ENCODE measurements around the gene MPHOSPH9. TPM values are rescaled to one million over a fixed set of nuclear protein-coding genes. Genes with fewer than 3 reads are reported as not detected.

The MPHOSPH9 gene
- total RNA-seq, 1 experiment from 2014 or later, result 40.4 TPM

DNA sequence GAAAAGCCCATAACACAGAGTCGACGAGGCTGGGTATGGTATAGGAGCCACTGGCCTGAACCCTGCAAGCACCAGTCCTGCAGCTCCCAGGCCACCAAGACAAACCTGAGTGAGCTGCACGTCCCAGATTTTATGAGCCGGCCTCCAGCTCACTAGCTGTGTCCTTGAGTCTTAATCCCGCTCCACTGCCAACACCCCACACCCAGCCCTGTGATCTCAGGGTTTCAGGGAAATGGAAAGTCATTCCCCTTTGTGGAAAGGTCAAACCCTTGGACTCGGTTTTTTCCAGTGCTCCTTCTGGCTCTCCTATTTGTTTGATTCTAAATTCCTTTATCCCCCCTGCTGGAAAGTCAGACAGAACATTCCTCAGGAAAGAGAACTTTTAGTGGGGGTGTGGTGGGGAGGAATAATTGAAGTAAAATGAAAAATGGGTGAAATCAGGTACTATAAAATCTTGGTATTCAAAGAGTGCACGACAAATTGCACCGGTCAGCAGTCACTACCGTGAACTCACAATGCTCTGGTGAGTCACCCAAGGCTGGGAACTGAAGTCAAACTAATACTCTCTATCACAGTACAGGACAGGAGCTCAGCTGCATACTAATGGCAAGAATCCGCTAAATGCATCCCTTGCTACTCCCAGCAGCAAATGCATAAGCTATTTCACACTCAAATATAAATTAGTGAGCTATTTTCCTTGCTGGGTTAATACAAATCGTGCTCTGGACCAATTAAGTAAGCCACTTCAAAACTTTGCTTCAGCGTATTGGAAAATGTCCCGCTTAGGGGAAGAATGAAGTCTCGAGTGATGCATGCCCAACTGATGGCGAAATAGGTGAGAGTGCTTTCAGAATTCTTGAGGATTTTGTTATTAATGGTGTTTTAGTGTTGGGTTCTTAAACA lies 91.1 kb downstream of the MPHOSPH9 start:
- BruUV-seq (replicated peaks), result no TSS peak
- DNase-seq (ENCODE audit: unreplicated experiment), result peak; percentile 76
- Mint-ChIP-seq H3K9me3 (ENCODE audit: unreplicated experiment) (no peaks in the 10 kb centered on the region), H3K4me3 (ENCODE audit: unreplicated experiment) (peak overlapping the region; percentile 46), H3K36me3 (ENCODE audit: insufficient read depth, unreplicated experiment) (peaks cover 9% of the 10 kb centered on the region), H3K27ac (ENCODE audit: low read depth, unreplicated experiment) (no peak overlapping the region), H3K27me3 (ENCODE audit: insufficient read depth, unreplicated experiment) (no peaks in the 10 kb centered on the region), H3K4me1 (ENCODE audit: insufficient read depth, unreplicated experiment) (peaks cover 21% of the 10 kb centered on the region)
- TF ChIP-seq, protein P1, sequence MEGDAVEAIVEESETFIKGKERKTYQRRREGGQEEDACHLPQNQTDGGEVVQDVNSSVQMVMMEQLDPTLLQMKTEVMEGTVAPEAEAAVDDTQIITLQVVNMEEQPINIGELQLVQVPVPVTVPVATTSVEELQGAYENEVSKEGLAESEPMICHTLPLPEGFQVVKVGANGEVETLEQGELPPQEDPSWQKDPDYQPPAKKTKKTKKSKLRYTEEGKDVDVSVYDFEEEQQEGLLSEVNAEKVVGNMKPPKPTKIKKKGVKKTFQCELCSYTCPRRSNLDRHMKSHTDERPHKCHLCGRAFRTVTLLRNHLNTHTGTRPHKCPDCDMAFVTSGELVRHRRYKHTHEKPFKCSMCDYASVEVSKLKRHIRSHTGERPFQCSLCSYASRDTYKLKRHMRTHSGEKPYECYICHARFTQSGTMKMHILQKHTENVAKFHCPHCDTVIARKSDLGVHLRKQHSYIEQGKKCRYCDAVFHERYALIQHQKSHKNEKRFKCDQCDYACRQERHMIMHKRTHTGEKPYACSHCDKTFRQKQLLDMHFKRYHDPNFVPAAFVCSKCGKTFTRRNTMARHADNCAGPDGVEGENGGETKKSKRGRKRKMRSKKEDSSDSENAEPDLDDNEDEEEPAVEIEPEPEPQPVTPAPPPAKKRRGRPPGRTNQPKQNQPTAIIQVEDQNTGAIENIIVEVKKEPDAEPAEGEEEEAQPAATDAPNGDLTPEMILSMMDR (IDR thresholded peaks at IDR 0.05; ENCODE audit: unreplicated experiment), result no peak
- intact Hi-C loops (cut with micrococcal nuclease), result loop anchor here (5.0 kb wide), 1 partner anchor 55 kb away; no protein-coding TSS in a partner anchor
- ChIA-PET POLR2A (interaction anchor here (0.7 to 1.1 kb wide), 3 partner anchors 11 to 855 kb away, joined by 3 to 5 read pairs (median 4); partner anchors contain the start of gene MTRFR), CTCF (interaction anchor here (0.5 kb wide), 1 partner anchor 122 kb away, joined by 3 read pairs; no protein-coding TSS in a partner anchor)

GRCh38 chr12:123140676-123141614 lies 92.0 kb downstream of the MPHOSPH9 start:
- no peak overlapping the region for H3K4me3 Mint-ChIP-seq (ENCODE audit: unreplicated experiment)
- no peak overlapping the region for H3K27ac Mint-ChIP-seq (ENCODE audit: low read depth, unreplicated experiment)
- no peaks in the 10 kb centered on the region for H3K27me3 Mint-ChIP-seq (ENCODE audit: insufficient read depth, unreplicated experiment)
- H3K4me1 Mint-ChIP-seq (ENCODE audit: insufficient read depth, unreplicated experiment), result peaks cover 21% of the 10 kb centered on the region
- H3K9me3 Mint-ChIP-seq (ENCODE audit: unreplicated experiment), result no peaks in the 10 kb centered on the region
- ChIA-PET CTCF (interaction anchor here (0.5 kb wide), 1 partner anchor 121 kb away, joined by 3 read pairs; no protein-coding TSS in a partner anchor), POLR2A (interaction anchor here (0.7 kb wide), 1 partner anchor 856 kb away, joined by 4 read pairs; no protein-coding TSS in a partner anchor)
- no TSS peak for BruUV-seq (replicated peaks)
- peaks cover 9% of the 10 kb centered on the region for H3K36me3 Mint-ChIP-seq (ENCODE audit: insufficient read depth, unreplicated experiment)
- intact Hi-C loops (cut with micrococcal nuclease), result loop anchor here (5.0 kb wide), 1 partner anchor 54 kb away; no protein-coding TSS in a partner anchor
- TF ChIP-seq, protein P1 (IDR thresholded peaks at IDR 0.05; ENCODE audit: unreplicated experiment), result no peak
- no peak for DNase-seq (ENCODE audit: unreplicated experiment)

DNA sequence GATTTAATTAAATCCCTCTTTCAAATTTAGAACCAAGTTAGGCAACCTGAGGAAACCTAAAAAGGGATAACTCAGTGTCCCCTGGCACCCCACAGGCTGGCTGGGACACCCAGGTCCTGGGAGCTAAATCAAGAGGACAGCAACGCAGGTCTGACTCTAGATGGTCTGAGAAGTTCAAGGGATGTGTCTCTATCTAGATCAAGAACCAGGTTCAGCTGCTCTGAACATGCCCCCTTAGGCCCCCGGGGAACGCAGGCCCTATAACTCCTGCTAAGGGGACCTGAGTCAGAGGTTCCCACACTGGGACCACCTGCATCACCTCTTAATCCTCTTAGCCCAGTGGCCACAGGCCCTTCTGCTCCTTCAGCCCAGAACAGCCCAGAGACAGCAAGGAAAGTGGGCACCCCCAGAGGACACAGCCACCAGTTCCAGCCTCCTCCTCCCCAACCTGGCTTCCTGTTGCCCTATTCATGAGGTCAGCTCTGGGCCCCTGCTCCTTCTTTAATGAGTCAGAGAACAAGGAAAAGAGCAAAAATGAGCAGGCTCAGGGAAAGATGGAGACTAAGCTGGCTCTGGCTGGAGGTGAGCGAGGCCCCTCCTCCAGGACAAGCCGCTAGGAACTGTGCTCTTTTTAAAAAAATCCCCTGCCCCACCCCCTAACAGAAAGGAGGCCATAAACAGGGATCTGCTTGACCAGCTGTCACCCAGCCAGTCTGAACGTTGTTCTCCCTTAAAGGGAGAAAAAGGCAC lies 92.8 kb downstream of the MPHOSPH9 start:
- peak; percentile 33 for DNase-seq (ENCODE audit: unreplicated experiment)
- H3K4me3 Mint-ChIP-seq (ENCODE audit: unreplicated experiment), result no peak overlapping the region
- no TSS peak for BruUV-seq (replicated peaks)
- no peaks in the 10 kb centered on the region for H3K27me3 Mint-ChIP-seq (ENCODE audit: insufficient read depth, unreplicated experiment)
- intact Hi-C loops (cut with micrococcal nuclease), result loop anchor here (5.0 kb wide), 1 partner anchor 53 kb away; no protein-coding TSS in a partner anchor
- POLR2A ChIA-PET, result no interaction called here
- TF ChIP-seq, protein P1 (IDR thresholded peaks at IDR 0.05; ENCODE audit: unreplicated experiment), result no peak
- peaks cover 26% of the 10 kb centered on the region for H3K4me1 Mint-ChIP-seq (ENCODE audit: insufficient read depth, unreplicated experiment)
- H3K27ac Mint-ChIP-seq (ENCODE audit: low read depth, unreplicated experiment), result no peak overlapping the region
- peaks cover 9% of the 10 kb centered on the region for H3K36me3 Mint-ChIP-seq (ENCODE audit: insufficient read depth, unreplicated experiment)
- H3K9me3 Mint-ChIP-seq (ENCODE audit: unreplicated experiment), result no peaks in the 10 kb centered on the region
- CTCF ChIA-PET, result no interaction called here

Measured in MCF 10A (cell line).